ENCODE data around the gene NRDC.

DNA sequence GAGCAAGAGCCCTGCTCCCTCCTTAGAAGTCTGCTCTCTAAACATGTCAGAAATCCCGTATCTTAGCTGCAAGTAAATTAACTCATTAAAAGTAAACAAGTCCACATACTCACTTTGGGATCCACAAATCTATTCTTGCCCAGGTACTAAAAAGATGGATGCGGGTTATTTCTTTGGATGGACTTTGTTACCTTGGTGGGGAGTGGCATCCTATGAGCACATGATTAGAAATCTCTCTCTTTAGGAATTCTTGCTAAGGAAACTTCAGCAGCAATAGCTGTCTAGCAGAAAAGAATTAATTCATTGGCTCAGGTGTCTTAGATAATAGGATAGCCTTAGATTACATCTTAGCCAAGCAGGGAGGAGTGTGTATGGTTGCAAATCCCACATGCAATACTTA lies 25.2 kb downstream of the NRDC start:
- TF ChIP-seq, protein P1, sequence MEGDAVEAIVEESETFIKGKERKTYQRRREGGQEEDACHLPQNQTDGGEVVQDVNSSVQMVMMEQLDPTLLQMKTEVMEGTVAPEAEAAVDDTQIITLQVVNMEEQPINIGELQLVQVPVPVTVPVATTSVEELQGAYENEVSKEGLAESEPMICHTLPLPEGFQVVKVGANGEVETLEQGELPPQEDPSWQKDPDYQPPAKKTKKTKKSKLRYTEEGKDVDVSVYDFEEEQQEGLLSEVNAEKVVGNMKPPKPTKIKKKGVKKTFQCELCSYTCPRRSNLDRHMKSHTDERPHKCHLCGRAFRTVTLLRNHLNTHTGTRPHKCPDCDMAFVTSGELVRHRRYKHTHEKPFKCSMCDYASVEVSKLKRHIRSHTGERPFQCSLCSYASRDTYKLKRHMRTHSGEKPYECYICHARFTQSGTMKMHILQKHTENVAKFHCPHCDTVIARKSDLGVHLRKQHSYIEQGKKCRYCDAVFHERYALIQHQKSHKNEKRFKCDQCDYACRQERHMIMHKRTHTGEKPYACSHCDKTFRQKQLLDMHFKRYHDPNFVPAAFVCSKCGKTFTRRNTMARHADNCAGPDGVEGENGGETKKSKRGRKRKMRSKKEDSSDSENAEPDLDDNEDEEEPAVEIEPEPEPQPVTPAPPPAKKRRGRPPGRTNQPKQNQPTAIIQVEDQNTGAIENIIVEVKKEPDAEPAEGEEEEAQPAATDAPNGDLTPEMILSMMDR (IDR thresholded peaks at IDR 0.05; ENCODE audit: low read depth, low read length, poor library complexity, severe bottlenecking), result no peak
- no peak for TF ChIP-seq EZH2phosphoT487 (IDR thresholded peaks at IDR 0.05; ENCODE audit: borderline replicate concordance, low read length)

All from DOHH2 (cell line).